ENCODE measurements around the gene SLCO4A1.

Gene SLCO4A1

GRCh38 chr20:62596921-62597320, 45.4 kb upstream of the SLCO4A1 start:
- H3K4me3 ChIP-seq (ENCODE audit: low read length), result no peak overlapping the region
- DNase-seq (ENCODE audit: low read depth), result no peak
- TF ChIP-seq, protein P1, sequence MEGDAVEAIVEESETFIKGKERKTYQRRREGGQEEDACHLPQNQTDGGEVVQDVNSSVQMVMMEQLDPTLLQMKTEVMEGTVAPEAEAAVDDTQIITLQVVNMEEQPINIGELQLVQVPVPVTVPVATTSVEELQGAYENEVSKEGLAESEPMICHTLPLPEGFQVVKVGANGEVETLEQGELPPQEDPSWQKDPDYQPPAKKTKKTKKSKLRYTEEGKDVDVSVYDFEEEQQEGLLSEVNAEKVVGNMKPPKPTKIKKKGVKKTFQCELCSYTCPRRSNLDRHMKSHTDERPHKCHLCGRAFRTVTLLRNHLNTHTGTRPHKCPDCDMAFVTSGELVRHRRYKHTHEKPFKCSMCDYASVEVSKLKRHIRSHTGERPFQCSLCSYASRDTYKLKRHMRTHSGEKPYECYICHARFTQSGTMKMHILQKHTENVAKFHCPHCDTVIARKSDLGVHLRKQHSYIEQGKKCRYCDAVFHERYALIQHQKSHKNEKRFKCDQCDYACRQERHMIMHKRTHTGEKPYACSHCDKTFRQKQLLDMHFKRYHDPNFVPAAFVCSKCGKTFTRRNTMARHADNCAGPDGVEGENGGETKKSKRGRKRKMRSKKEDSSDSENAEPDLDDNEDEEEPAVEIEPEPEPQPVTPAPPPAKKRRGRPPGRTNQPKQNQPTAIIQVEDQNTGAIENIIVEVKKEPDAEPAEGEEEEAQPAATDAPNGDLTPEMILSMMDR (conservative IDR thresholded peaks at IDR 0.05; ENCODE audit: low read length), result no peak

GRCh38 chr20:62597416-62598115, 44.7 kb upstream of the SLCO4A1 start:
- TF ChIP-seq, protein P1 (conservative IDR thresholded peaks at IDR 0.05; ENCODE audit: low read length), result no peak
- no peak overlapping the region for H3K4me3 ChIP-seq (ENCODE audit: low read length)
- DNase-seq (ENCODE audit: low read depth), result no peak

- TF ChIP-seq, protein P1 (conservative IDR thresholded peaks at IDR 0.05; ENCODE audit: low read length), result no peak
- no peak overlapping the region for H3K4me3 ChIP-seq (ENCODE audit: low read length)
- no peak for DNase-seq (ENCODE audit: low read depth)
Observed at GRCh38 chr20:62598761-62599194, 43.5 kb upstream of the SLCO4A1 start.

- H3K4me3 ChIP-seq (ENCODE audit: low read length), result no peak overlapping the region
- TF ChIP-seq, protein P1 (conservative IDR thresholded peaks at IDR 0.05; ENCODE audit: low read length), result no peak
- DNase-seq (ENCODE audit: low read depth), result no peak
Observed at GRCh38 chr20:62599216-62600110, 42.8 kb upstream of the SLCO4A1 start.

GRCh38 chr20:62601172-62601571, 41.1 kb upstream of the SLCO4A1 start:
- TF ChIP-seq, protein P1 (conservative IDR thresholded peaks at IDR 0.05; ENCODE audit: low read length), result no peak
- no peak for DNase-seq (ENCODE audit: low read depth)
- no peak overlapping the region for H3K4me3 ChIP-seq (ENCODE audit: low read length)

DNA sequence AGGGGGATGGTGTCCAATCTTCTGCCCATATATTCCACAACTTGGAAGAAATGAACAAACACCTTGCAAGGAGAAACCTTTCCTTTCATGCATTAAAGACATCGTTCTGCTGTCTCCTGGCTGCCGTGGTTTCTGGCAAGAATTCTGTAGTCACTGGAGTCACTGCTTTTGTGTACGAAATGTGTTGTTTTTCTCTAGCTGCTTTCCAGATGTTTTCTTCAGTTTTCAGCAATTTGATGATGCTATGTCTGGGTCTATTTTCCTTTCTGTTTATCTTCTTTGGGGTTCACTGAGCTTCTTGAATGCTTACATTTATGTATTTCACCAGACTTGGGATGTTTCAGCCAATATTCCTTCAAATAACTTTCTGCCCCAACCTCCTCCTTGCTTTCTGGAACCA, 40.6 kb upstream of the SLCO4A1 start:
- no peak overlapping the region for H3K4me3 ChIP-seq (ENCODE audit: low read length)
- no peak for DNase-seq (ENCODE audit: low read depth)
- TF ChIP-seq, protein P1 (conservative IDR thresholded peaks at IDR 0.05; ENCODE audit: low read length), result no peak
